ENCODE measurements around the gene HBS1L.
"Not testable (repeated sequence)": the region's sequence is repeated elsewhere in the genome, so short reads cannot be mapped to it uniquely, and the experiment has no call there.

Gene HBS1L

GRCh38 chr6:135073756-135074393 lies 19.3 kb upstream of the HBS1L start:
- DNase-seq, result no peak

GRCh38 chr6:135073217-135073616 lies 18.6 kb upstream of the HBS1L start:
- DNase-seq, result no peak

- no peak for DNase-seq
These were observed 18.1 kb upstream of the HBS1L start for GRCh38 chr6:135072753-135073152.

- no peak for DNase-seq
These were observed 16.9 kb upstream of the HBS1L start for GRCh38 chr6:135071541-135071940.

GRCh38 chr6:135067911-135068310 lies 13.3 kb upstream of the HBS1L start:
- DNase-seq, result no peak

GRCh38 chr6:135066806-135067205 lies 12.2 kb upstream of the HBS1L start:
- no peak for DNase-seq

GRCh38 chr6:135066397-135066796 lies 11.8 kb upstream of the HBS1L start:
- DNase-seq, result no peak

GRCh38 chr6:135064586-135064985 lies 10.0 kb upstream of the HBS1L start:
- no peak for DNase-seq

- no peak for DNase-seq
These were observed 9.3 kb upstream of the HBS1L start for GRCh38 chr6:135063926-135064325.

GRCh38 chr6:135062735-135063134 lies 8.1 kb upstream of the HBS1L start:
- DNase-seq, result no peak

GRCh38 chr6:135060076-135060475 lies 5.5 kb upstream of the HBS1L start:
- DNase-seq, result no peak

GRCh38 chr6:135058299-135058698 lies 3.7 kb upstream of the HBS1L start:
- not testable (repeated sequence) for DNase-seq

- no peak for DNase-seq
These were observed 2.0 kb upstream of the HBS1L start for GRCh38 chr6:135056632-135057031.

GRCh38 chr6:135054226-135054568 lies 425 bp downstream of the HBS1L start:
- no peak for DNase-seq

- DNase-seq, result no peak
These were observed 1.2 kb downstream of the HBS1L start for GRCh38 chr6:135053406-135053805.

GRCh38 chr6:135052939-135053338 lies 1.7 kb downstream of the HBS1L start:
- no peak for DNase-seq

- DNase-seq, result no peak
These were observed 5.7 kb downstream of the HBS1L start for GRCh38 chr6:135048915-135049314.

- DNase-seq, result no peak
These were observed 7.3 kb downstream of the HBS1L start for GRCh38 chr6:135047336-135047735.

- DNase-seq, result no peak
These were observed 7.7 kb downstream of the HBS1L start for GRCh38 chr6:135046912-135047311.

- DNase-seq, result no peak
These were observed 10.0 kb downstream of the HBS1L start for GRCh38 chr6:135044639-135045038.

- DNase-seq, result no peak
These were observed 10.8 kb downstream of the HBS1L start for GRCh38 chr6:135043846-135044245.

GRCh38 chr6:135043364-135043763 lies 11.3 kb downstream of the HBS1L start:
- no peak for DNase-seq

GRCh38 chr6:135038335-135038734 lies 16.3 kb downstream of the HBS1L start:
- DNase-seq, result no peak

GRCh38 chr6:135037541-135037940 lies 17.1 kb downstream of the HBS1L start:
- DNase-seq, result no peak

- no peak for DNase-seq
These were observed 17.7 kb downstream of the HBS1L start for GRCh38 chr6:135036731-135037420.

Data from NCI-H446 treated with DMSO at 0.1 percent for 48 hours (cell line).